ENCODE measurements around the gene BMAL1.

DNA sequence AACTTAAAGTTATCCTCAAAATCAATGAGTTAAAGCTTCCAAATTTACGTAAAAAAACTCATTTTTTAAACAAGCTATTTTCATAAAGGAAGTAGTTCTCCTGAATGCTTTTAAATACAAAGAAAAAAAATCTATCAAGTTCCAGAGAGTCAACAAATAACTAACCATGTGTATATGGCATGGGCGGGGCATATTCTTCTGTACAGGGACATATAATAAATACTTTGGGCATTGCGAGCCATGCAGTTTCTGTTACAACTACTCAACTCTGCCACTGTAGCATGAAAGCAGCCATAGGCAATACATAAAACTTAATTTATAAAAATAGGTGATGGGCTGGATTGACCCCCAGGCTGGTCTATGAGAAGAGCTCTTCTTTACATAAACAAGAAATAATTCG, 127.6 kb downstream of the BMAL1 start:
- TF ChIP-seq, protein P1, sequence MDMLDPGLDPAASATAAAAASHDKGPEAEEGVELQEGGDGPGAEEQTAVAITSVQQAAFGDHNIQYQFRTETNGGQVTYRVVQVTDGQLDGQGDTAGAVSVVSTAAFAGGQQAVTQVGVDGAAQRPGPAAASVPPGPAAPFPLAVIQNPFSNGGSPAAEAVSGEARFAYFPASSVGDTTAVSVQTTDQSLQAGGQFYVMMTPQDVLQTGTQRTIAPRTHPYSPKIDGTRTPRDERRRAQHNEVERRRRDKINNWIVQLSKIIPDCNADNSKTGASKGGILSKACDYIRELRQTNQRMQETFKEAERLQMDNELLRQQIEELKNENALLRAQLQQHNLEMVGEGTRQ (CRISPR knock-in tag; IDR thresholded peaks at IDR 0.05): no peak
- TF ChIP-seq ZSCAN18 (CRISPR knock-in tag; IDR thresholded peaks at IDR 0.05) (no peak), ZNF671 (CRISPR knock-in tag; IDR thresholded peaks at IDR 0.05) (no peak), CTCF (IDR thresholded peaks at IDR 0.05) (no peak), CBFB (CRISPR knock-in tag; IDR thresholded peaks at IDR 0.05; ENCODE audit: low read depth) (no peak)

All from WTC11 (cell line).